ENCODE results near the gene HDLBP. TPM values are rescaled to one million over a fixed set of nuclear protein-coding genes. Genes with fewer than 3 reads are reported as not detected.

The HDLBP gene
- total RNA-seq, 1 donor from 2014 or later = 805 TPM

DNA sequence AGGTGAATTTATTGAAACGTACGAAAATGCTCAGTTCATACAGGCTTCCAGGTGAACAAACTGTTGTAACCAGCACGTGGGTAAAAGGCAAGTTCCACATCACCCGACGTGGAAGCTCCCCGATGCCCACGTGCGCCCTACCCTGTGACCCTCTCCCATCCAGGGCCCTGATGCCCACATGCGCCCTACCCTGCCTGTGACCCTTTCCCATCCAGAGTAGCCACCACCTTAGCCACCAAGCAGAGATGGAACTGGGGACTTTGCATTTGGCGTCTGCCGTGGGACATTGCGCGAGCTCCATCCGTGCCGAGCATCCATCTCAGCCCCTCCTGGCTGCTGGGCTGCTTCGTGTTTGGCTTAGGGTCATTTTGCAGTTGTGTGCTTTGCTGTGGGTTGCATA lies 89.5 kb downstream of the HDLBP start:
- H3K4me3 ChIP-seq (ENCODE audit: low read depth, low read length) = no peak overlapping the region
- DNase-seq (ENCODE audit: low read depth) (no peak), FAIRE-seq (no peak)
- H3K36me3 ChIP-seq (ENCODE audit: control insufficient read depth, insufficient read depth, low read length) = peaks cover 28% of the 10 kb centered on the region
- TF ChIP-seq, protein P1, sequence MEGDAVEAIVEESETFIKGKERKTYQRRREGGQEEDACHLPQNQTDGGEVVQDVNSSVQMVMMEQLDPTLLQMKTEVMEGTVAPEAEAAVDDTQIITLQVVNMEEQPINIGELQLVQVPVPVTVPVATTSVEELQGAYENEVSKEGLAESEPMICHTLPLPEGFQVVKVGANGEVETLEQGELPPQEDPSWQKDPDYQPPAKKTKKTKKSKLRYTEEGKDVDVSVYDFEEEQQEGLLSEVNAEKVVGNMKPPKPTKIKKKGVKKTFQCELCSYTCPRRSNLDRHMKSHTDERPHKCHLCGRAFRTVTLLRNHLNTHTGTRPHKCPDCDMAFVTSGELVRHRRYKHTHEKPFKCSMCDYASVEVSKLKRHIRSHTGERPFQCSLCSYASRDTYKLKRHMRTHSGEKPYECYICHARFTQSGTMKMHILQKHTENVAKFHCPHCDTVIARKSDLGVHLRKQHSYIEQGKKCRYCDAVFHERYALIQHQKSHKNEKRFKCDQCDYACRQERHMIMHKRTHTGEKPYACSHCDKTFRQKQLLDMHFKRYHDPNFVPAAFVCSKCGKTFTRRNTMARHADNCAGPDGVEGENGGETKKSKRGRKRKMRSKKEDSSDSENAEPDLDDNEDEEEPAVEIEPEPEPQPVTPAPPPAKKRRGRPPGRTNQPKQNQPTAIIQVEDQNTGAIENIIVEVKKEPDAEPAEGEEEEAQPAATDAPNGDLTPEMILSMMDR (IDR thresholded peaks at IDR 0.05; ENCODE audit: insufficient read depth, low read length, severe bottlenecking) = no peak
- H3K27me3 ChIP-seq (ENCODE audit: control insufficient read depth, insufficient read depth, low read length) = no peaks in the 10 kb centered on the region

DNA sequence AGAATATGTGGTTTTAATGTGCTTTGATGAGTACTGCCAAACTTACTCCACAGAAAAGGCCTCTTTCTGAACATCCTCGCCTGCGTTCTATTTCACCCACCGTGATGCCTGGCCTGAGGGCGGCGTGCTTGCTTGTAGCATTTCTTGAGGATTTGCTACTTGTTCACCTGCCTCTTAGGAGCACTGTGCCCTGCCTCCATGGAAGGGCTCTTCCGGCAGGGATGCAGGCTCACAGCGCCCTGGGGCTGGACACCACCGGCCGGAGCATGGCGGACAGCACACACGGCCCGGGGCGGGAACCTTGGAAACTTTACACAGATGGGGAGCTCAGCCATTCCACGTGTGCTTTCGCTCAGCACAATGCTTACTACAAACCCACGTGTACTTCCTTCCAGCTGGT lies 89.9 kb downstream of the HDLBP start:
- Histone ChIP-seq H3K27me3 (ENCODE audit: control insufficient read depth, insufficient read depth, low read length) (no peaks in the 10 kb centered on the region), H3K36me3 (ENCODE audit: control insufficient read depth, insufficient read depth, low read length) (peaks cover 26% of the 10 kb centered on the region), H3K4me3 (ENCODE audit: low read depth, low read length) (no peak overlapping the region)
- DNase-seq (ENCODE audit: low read depth) (no peak), FAIRE-seq (no peak)
- TF ChIP-seq, protein P1 (IDR thresholded peaks at IDR 0.05; ENCODE audit: insufficient read depth, low read length, severe bottlenecking) = no peak

DNA sequence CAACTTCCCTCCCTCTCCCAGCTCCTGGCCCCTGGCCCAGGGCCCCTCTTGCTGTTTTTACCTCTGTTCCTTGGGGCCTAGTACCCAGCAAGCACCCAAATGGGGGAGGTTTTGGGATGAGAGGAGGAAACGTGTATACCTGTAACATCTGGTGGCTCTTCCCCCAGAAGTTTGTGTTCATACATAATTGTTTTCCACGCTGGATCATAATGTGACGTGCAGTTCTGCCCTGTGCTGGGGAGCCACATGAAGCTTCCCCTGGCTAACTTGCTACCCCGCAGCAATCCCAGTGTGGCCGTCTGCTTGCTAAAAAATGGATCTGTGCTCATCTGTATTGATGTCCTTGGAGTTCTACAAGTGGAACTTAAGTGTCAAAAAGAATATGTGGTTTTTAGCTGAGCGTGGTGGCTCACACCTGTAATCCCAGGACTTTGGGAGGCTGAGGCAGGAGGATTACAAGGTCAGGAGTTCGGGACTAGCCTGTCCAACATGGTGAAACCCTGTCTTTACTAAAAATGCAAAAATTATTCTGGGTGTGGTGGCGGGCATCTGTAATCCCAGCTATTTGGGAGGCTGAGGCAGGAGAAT lies 90.5 kb downstream of the HDLBP start:
- no peak for DNase-seq (ENCODE audit: low read depth)
- Histone ChIP-seq H3K36me3 (ENCODE audit: control insufficient read depth, insufficient read depth, low read length) (peaks cover 23% of the 10 kb centered on the region), H3K27me3 (ENCODE audit: control insufficient read depth, insufficient read depth, low read length) (no peaks in the 10 kb centered on the region), H3K4me3 (ENCODE audit: low read depth, low read length) (no peak overlapping the region)
- TF ChIP-seq, protein P1 (IDR thresholded peaks at IDR 0.05; ENCODE audit: insufficient read depth, low read length, severe bottlenecking) = no peak
- no peak for FAIRE-seq

DNA sequence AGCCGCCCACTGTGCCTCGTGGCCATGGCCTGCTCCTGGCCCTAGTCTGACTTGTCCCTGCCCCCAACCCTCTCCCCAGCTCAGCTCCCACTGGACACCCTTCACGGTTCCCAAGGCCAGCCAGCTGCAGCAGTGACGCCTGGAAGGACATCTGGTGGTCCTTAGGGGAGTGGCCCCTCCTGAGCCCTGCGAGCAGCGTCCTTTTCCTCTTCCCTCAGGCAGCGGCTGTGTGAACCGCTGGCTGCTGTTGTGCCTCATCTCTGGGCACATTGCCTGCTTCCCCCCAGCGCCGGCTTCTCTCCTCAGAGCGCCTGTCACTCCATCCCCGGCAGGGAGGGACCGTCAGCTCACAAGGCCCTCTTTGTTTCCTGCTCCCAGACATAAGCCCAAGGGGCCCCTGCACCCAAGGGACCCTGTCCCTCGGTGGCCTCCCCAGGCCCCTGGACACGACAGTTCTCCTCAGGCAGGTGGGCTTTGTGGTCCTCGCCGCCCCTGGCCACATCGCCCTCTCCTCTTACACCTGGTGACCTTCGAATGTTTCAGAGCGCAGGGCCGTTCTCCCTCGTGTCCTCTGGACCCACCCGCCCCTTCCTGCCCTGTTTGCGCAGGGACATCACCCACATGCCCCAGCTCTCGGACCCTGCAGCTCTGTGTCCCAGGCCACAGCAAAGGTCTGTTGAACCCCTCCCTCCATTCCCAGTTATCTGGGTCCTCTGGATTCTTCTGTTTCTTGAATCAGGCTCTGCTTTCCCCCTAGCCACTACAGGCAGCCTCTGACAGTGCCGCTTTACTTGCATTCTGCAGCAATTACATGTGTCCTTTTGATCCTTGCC lies 91.2 kb downstream of the HDLBP start:
- Histone ChIP-seq H3K4me3 (ENCODE audit: low read depth, low read length) (no peak overlapping the region), H3K36me3 (ENCODE audit: control insufficient read depth, insufficient read depth, low read length) (peaks cover 19% of the 10 kb centered on the region), H3K27me3 (ENCODE audit: control insufficient read depth, insufficient read depth, low read length) (no peaks in the 10 kb centered on the region)
- FAIRE-seq = no peak
- peak; percentile 25 for DNase-seq (ENCODE audit: low read depth)
- TF ChIP-seq, protein P1 (IDR thresholded peaks at IDR 0.05; ENCODE audit: insufficient read depth, low read length, severe bottlenecking) = no peak

DNA sequence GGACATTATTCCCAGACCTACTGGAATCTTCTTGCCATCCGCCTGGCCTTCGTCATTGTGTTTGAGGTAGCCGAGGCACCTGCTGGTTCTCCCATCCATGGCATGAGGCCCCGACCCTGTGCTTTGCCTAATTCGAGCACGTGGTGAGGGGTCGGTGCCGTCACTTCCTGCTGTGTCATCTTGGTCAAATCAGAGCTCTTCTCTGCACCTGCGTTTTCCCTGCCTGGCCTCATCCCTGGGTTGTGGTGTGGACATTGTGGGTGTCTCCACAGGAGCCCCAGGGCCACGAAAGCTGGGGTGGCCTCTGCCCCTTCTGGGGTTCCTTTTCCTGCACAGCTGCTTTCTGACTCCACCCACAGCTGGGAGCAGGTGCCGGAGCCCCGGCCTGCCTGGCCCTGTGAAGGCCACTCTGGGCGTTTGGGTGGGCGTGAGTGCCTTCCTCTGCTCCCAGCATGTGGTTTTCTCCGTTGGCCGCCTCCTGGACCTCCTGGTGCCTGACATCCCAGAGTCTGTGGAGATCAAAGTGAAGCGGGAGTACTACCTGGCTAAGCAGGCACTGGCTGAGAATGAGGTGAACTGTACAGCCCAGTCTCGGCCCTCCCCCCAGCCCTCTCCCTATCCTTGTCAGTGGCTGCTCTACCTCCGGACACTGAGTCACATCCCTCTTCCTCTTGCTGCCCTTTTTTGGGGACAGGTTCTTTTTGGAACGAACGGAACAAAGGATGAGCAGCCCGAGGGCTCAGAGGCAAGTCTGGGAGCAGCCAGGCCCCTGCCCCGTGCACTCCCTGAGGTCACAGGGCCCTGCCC lies 92.1 kb downstream of the HDLBP start:
- no peaks in the 10 kb centered on the region for H3K27me3 ChIP-seq (ENCODE audit: control insufficient read depth, insufficient read depth, low read length)
- TF ChIP-seq, protein P1 (IDR thresholded peaks at IDR 0.05; ENCODE audit: insufficient read depth, low read length, severe bottlenecking) = no peak
- no peak overlapping the region for H3K4me3 ChIP-seq (ENCODE audit: low read depth, low read length)
- peaks cover 12% of the 10 kb centered on the region for H3K36me3 ChIP-seq (ENCODE audit: control insufficient read depth, insufficient read depth, low read length)
- DNase-seq (ENCODE audit: low read depth) = peak; percentile 47
- no peak for FAIRE-seq

All from bronchial epithelial cell (primary cell).